Body of pancreas (tissue), 4 donors: Measurements from ENCODE around the gene BMPR2.

Experiments
- POLR2A ChIP-seq, 3 donors: fragments of 450-650 bp; IDR thresholded peaks; one replicate each; pipeline ENCODE4 v1.6.1; 2016; ENCODE audit warnings: antibody characterized with exemption in 3 of 3, mild to moderate bottlenecking in 2 of 3
- TF ChIP-seq, protein P1 (sequence below), 7 experiments: fragments of 450-650 bp in 4 of 7; fragments of 200-600 bp in 3 of 7; sonication (generic) in 3 of 7; IDR thresholded peaks; one replicate each; pipeline ENCODE4 v1.5.1; 2016 to 2019; ENCODE audit warnings: antibody characterized with exemption in 7 of 7

DNA sequence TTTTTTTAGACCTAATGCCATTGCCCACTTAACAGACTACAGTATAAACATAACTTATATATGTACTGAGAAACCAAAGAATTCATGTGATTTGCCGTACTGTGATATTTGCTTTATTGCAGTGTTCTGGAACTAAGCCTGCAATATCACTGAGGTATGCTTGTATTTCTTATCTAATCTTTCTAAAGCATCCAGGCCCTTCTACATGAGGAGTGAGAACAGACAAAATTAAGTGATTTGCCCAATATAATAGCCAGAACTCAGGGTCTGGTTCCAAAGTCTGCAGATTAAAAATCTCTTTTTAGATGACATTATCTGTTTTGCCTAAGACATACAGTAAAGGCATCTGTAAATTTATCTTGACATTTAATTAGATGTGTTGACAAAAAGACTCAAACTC lies 41.9 kb downstream of the BMPR2 start:
- TF ChIP-seq, protein P1, sequence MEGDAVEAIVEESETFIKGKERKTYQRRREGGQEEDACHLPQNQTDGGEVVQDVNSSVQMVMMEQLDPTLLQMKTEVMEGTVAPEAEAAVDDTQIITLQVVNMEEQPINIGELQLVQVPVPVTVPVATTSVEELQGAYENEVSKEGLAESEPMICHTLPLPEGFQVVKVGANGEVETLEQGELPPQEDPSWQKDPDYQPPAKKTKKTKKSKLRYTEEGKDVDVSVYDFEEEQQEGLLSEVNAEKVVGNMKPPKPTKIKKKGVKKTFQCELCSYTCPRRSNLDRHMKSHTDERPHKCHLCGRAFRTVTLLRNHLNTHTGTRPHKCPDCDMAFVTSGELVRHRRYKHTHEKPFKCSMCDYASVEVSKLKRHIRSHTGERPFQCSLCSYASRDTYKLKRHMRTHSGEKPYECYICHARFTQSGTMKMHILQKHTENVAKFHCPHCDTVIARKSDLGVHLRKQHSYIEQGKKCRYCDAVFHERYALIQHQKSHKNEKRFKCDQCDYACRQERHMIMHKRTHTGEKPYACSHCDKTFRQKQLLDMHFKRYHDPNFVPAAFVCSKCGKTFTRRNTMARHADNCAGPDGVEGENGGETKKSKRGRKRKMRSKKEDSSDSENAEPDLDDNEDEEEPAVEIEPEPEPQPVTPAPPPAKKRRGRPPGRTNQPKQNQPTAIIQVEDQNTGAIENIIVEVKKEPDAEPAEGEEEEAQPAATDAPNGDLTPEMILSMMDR (IDR thresholded peaks at IDR 0.05): no peak
- no peak for TF ChIP-seq POLR2A (IDR thresholded peaks at IDR 0.05)
